PC-3 (cell line): ENCODE measurements around the gene ZNF646.

Experiments
- EZH2 ChIP-seq: fragments of 300-600 bp; sonication (generic); IDR thresholded peaks from one replicate; pipeline ENCODE4 v1.6.1; 2017; ENCODE audit warnings: antibody characterized with exemption, mild to moderate bottlenecking, low read length; ENCODE audit not compliant: unreplicated experiment
- TF ChIP-seq, protein P1 (sequence below): fragments of 300-600 bp; sonication (generic); conservative IDR thresholded peaks from 2 replicates; pipeline ENCODE4 v1.5.1; 2017; ENCODE audit warnings: antibody characterized with exemption, low read depth, mild to moderate bottlenecking, low read length

DNA sequence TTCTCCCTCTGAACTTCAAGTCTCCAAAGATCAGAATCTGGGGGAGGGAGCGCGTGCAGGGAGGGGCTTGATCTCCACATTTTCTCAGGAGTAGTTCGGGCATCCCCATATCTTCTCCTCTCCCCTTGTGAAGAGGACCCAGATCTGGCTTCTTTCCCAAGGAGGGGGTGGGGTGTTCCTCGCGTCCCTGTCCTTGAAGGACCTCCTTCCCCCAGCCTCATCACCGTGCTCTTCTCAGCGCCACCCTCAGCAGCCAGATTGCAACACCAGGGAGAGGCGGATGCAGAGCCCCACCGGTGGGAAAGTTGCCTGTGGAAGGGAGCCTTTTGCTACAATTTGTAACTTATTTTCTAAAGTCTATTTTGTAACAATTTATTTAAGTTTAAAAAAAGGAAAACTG is 8.9 kb downstream of the ZNF646 start:
- TF ChIP-seq, protein P1, sequence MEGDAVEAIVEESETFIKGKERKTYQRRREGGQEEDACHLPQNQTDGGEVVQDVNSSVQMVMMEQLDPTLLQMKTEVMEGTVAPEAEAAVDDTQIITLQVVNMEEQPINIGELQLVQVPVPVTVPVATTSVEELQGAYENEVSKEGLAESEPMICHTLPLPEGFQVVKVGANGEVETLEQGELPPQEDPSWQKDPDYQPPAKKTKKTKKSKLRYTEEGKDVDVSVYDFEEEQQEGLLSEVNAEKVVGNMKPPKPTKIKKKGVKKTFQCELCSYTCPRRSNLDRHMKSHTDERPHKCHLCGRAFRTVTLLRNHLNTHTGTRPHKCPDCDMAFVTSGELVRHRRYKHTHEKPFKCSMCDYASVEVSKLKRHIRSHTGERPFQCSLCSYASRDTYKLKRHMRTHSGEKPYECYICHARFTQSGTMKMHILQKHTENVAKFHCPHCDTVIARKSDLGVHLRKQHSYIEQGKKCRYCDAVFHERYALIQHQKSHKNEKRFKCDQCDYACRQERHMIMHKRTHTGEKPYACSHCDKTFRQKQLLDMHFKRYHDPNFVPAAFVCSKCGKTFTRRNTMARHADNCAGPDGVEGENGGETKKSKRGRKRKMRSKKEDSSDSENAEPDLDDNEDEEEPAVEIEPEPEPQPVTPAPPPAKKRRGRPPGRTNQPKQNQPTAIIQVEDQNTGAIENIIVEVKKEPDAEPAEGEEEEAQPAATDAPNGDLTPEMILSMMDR = no peak
- no peak for TF ChIP-seq EZH2
